ENCODE measurements around the gene MIPOL1.

Gene MIPOL1

GRCh38 chr14:37596790-37597472 is 399.2 kb downstream of the MIPOL1 start:
- no CpG with 5 or more reads among the region's 7 CpGs for WGBS, 2 donors (ENCODE audit: extremely low coverage in 2 of 2, insufficient read length in 2 of 2, insufficient replicate concordance in 1 of 2)
- no peak overlapping the region for H4K91ac ChIP-seq (ENCODE audit: low read depth, low read length, poor library complexity)
- no peak for DNase-seq (ENCODE audit: low spot score)

DNA sequence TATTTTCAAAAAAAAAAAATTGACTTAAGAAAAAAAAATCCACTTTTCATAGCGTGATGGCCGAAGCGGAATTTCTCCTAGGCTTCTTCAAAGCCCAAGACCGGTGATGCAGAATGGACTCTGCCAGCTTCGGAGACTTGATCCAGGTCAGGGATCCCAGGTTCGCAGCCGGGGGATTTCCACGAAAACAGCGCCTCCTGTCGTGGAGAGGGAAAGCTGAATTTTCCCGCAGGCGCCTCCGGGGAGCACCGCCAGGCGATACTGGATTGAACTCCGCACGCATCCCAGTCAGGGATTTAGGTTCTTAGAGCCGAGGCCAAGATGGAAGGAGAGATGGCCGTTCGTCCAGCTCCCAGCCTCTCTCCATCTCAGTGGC is 399.8 kb downstream of the MIPOL1 start:
- no peak overlapping the region for H3K23ac ChIP-seq (ENCODE audit: low read depth, low read length, poor library complexity)
- H4K8ac ChIP-seq (ENCODE audit: low read depth, low read length): no peak overlapping the region
- peaks cover 1% of the 10 kb centered on the region for H3K79me1 ChIP-seq (ENCODE audit: low read depth, low read length)
- no peak overlapping the region for H3K27ac ChIP-seq (replicated peaks; ENCODE audit: low read length)
- H3K18ac ChIP-seq (ENCODE audit: low read length): no peak overlapping the region
- no peak for DNase-seq (ENCODE audit: low spot score)
- no peak overlapping the region for H4K91ac ChIP-seq (ENCODE audit: low read depth, low read length, poor library complexity)
- H2AFZ ChIP-seq (ENCODE audit: low read length): peak overlapping the region; percentile 93
- no peak overlapping the region for H3K4me3 ChIP-seq (ENCODE audit: low read length in 2 of 2)
- H3K4me1 ChIP-seq (ENCODE audit: control insufficient read depth in 2 of 2, insufficient read depth in 1 of 2, low read depth in 1 of 2, low read length in 2 of 2): peaks cover 4 to 9% of the 10 kb centered on the region in 2 donors
- H3K9me3 ChIP-seq (replicated peaks in 1 of 2; ENCODE audit: control insufficient read depth in 2 of 2, insufficient read depth in 1 of 2, low read depth in 1 of 2, low read length in 2 of 2): peaks cover 2 to 5% of the 10 kb centered on the region in 2 donors
- H2BK120ac ChIP-seq (ENCODE audit: low read depth, low read length): no peak overlapping the region
- H3K9ac ChIP-seq (ENCODE audit: low read depth, low read length, poor library complexity): no peak overlapping the region
- no peak overlapping the region for H3K4ac ChIP-seq (ENCODE audit: low read length)
- H2BK12ac ChIP-seq (ENCODE audit: low read length): no peak overlapping the region
- peaks cover 32 to 98% (median 92%) of the 10 kb centered on the region in 3 experiments for H3K27me3 ChIP-seq (ENCODE audit: control insufficient read depth in 3 of 3, insufficient read depth in 3 of 3, low read depth in 1 of 3, low read length in 3 of 3)
- H2BK15ac ChIP-seq (ENCODE audit: low read length): no peak overlapping the region
- no peak overlapping the region for H2BK5ac ChIP-seq (ENCODE audit: low read length)
- H2AK5ac ChIP-seq (ENCODE audit: low read depth, low read length): no peak overlapping the region
- peak overlapping the region; percentile 41 for H3K4me2 ChIP-seq (ENCODE audit: insufficient read depth, low read length, poor library complexity, severe bottlenecking)
- no peak overlapping the region for H3K14ac ChIP-seq (ENCODE audit: low read length)
- no peaks in the 10 kb centered on the region for H3K36me3 ChIP-seq (replicated peaks in 1 of 2; ENCODE audit: control insufficient read depth in 2 of 2, insufficient read depth in 2 of 2, low read length in 2 of 2)
- WGBS, 2 donors (ENCODE audit: extremely low coverage in 2 of 2, insufficient read length in 2 of 2, insufficient replicate concordance in 1 of 2): no CpG with 5 or more reads among the region's 20 CpGs

More at GRCh38 chr14:37596790-37597472, 399.2 kb downstream of the MIPOL1 start:
- no peak overlapping the region for H2BK5ac ChIP-seq (ENCODE audit: low read length)
- no peak overlapping the region for H2AK5ac ChIP-seq (ENCODE audit: low read depth, low read length)
- peaks cover 4 to 9% of the 10 kb centered on the region in 2 donors for H3K4me1 ChIP-seq (ENCODE audit: control insufficient read depth in 2 of 2, insufficient read depth in 1 of 2, low read depth in 1 of 2, low read length in 2 of 2)
- no peak overlapping the region for H3K4me3 ChIP-seq (ENCODE audit: low read length in 2 of 2)
- H3K9me3 ChIP-seq (replicated peaks in 1 of 2; ENCODE audit: control insufficient read depth in 2 of 2, insufficient read depth in 1 of 2, low read depth in 1 of 2, low read length in 2 of 2): peaks cover 2 to 5% of the 10 kb centered on the region in 2 donors
- H2AFZ ChIP-seq (ENCODE audit: low read length): no peak overlapping the region
- peaks cover 4% of the 10 kb centered on the region for H3K79me1 ChIP-seq (ENCODE audit: low read depth, low read length)
- peaks cover 37 to 98% (median 93%) of the 10 kb centered on the region in 3 experiments for H3K27me3 ChIP-seq (ENCODE audit: control insufficient read depth in 3 of 3, insufficient read depth in 3 of 3, low read depth in 1 of 3, low read length in 3 of 3)
- no peak overlapping the region for H2BK15ac ChIP-seq (ENCODE audit: low read length)
- H2BK12ac ChIP-seq (ENCODE audit: low read length): no peak overlapping the region
- H3K9ac ChIP-seq (ENCODE audit: low read depth, low read length, poor library complexity): no peak overlapping the region
- H2BK120ac ChIP-seq (ENCODE audit: low read depth, low read length): no peak overlapping the region
- no peak overlapping the region for H3K4ac ChIP-seq (ENCODE audit: low read length)
- H3K14ac ChIP-seq (ENCODE audit: low read length): no peak overlapping the region
- H3K36me3 ChIP-seq (replicated peaks in 1 of 2; ENCODE audit: control insufficient read depth in 2 of 2, insufficient read depth in 2 of 2, low read length in 2 of 2): no peaks in the 10 kb centered on the region
- H3K4me2 ChIP-seq (ENCODE audit: insufficient read depth, low read length, poor library complexity, severe bottlenecking): no peak overlapping the region
- H3K23ac ChIP-seq (ENCODE audit: low read depth, low read length, poor library complexity): no peak overlapping the region
- H3K27ac ChIP-seq (replicated peaks; ENCODE audit: low read length): no peak overlapping the region
- H4K8ac ChIP-seq (ENCODE audit: low read depth, low read length): no peak overlapping the region
- H3K18ac ChIP-seq (ENCODE audit: low read length): no peak overlapping the region

DNA sequence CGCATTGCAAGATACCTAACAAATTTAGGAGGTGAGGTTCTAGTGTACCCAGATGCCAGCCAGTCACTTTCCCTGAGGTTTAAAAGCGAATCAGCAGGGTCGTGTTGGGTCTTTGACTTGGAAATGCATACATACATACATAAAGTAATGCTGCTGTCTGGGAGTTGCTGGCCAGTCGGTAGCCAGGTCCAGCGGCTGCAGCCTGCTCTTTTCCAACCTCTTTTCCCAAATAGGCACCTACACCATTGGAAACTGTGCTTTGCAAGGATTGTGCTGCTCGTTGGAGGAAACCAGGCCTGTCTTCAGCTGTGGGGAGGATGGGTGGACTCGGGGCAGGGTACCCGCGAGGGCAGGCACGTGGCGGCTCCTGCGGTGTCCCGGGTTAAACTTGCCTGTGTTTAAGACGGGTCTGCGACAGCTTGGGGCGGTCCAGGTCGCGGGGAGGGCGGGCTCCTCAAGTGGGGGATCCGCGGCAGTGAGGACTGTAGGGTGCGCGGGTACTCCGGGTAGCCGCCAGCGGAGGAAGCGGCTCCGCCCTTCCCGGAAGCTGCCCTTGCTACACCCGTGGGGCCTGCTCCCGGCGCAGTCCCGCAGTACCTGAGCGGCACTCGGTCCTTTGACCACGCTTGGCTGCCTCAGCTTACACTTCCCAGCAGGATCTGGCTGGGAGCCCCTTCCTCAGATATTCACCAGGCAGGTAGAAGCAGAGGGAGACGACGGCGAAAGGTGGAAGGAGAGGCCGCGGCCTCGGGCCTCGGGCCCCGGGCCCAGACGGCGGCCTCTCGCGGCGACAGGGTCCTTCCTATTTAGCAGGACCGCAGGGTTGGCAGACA is 400.4 kb downstream of the MIPOL1 start:
- peak overlapping the region; percentile 67 for H2BK120ac ChIP-seq (ENCODE audit: low read depth, low read length)
- no peak overlapping the region for H4K91ac ChIP-seq (ENCODE audit: low read depth, low read length, poor library complexity)
- peaks cover 2 to 5% of the 10 kb centered on the region in 2 donors for H3K9me3 ChIP-seq (replicated peaks in 1 of 2; ENCODE audit: control insufficient read depth in 2 of 2, insufficient read depth in 1 of 2, low read depth in 1 of 2, low read length in 2 of 2)
- H2AK5ac ChIP-seq (ENCODE audit: low read depth, low read length): no peak overlapping the region
- peak overlapping the region; percentile 8 to 66 for H3K4me3 ChIP-seq (ENCODE audit: low read length in 2 of 2)
- peak overlapping the region; percentile 88 for H3K18ac ChIP-seq (ENCODE audit: low read length)
- H2BK15ac ChIP-seq (ENCODE audit: low read length): peak overlapping the region; percentile 24
- H4K8ac ChIP-seq (ENCODE audit: low read depth, low read length): no peak overlapping the region
- H3K9ac ChIP-seq (ENCODE audit: low read depth, low read length, poor library complexity): peak overlapping the region; percentile 70
- no peak for DNase-seq (ENCODE audit: low spot score)
- H3K27me3 ChIP-seq (ENCODE audit: control insufficient read depth in 3 of 3, insufficient read depth in 3 of 3, low read depth in 1 of 3, low read length in 3 of 3): peaks cover 27 to 98% (median 92%) of the 10 kb centered on the region in 3 experiments
- H2BK12ac ChIP-seq (ENCODE audit: low read length): no peak overlapping the region
- peak overlapping the region; percentile 41 for H3K4me2 ChIP-seq (ENCODE audit: insufficient read depth, low read length, poor library complexity, severe bottlenecking)
- H3K27ac ChIP-seq (replicated peaks; ENCODE audit: low read length): no peak overlapping the region
- peaks cover 1% of the 10 kb centered on the region for H3K79me1 ChIP-seq (ENCODE audit: low read depth, low read length)
- H3K23ac ChIP-seq (ENCODE audit: low read depth, low read length, poor library complexity): peak overlapping the region; percentile 63
- no CpG with 5 or more reads among the region's 50 CpGs for WGBS, 2 donors (ENCODE audit: extremely low coverage in 2 of 2, insufficient read length in 2 of 2, insufficient replicate concordance in 1 of 2)
- H3K4me1 ChIP-seq (ENCODE audit: control insufficient read depth in 2 of 2, insufficient read depth in 1 of 2, low read depth in 1 of 2, low read length in 2 of 2): peaks cover 4 to 9% of the 10 kb centered on the region in 2 donors
- H2AFZ ChIP-seq (ENCODE audit: low read length): peak overlapping the region; percentile 93
- H3K4ac ChIP-seq (ENCODE audit: low read length): no peak overlapping the region
- no peak overlapping the region for H2BK5ac ChIP-seq (ENCODE audit: low read length)
- no peaks in the 10 kb centered on the region for H3K36me3 ChIP-seq (replicated peaks in 1 of 2; ENCODE audit: control insufficient read depth in 2 of 2, insufficient read depth in 2 of 2, low read length in 2 of 2)
- peak overlapping the region; percentile 56 for H3K14ac ChIP-seq (ENCODE audit: low read length)
